IMR-90 (cell line): ENCODE data around the gene UQCRC1. TPM values are rescaled to one million over a fixed set of nuclear protein-coding genes. Genes with fewer than 3 reads are reported as not detected.

Experiments
- ATAC-seq: fragments of 200-7000 bp; cut with Tn5 transposase; 2 replicates; pipeline ENCODE4 v1.9.1; 2020; ENCODE audit warnings: low read depth, mild to moderate bottlenecking, moderate library complexity
- BruUV-seq: library from RNA; stranded (reverse); fragments of 400-500 nt; replicated peaks from 2 replicates; lab custom pipeline; 2021; lab: Mats Ljungman, UMichigan
- CTCF ChIA-PET: fragments of 300-600 bp; formaldehyde crosslinking; extraction: SDS; loops from one replicate; lab custom pipeline; 2021; ENCODE audit warnings: antibody characterized with exemption; lab: Yijun Ruan, JAX
- POLR2A ChIA-PET: fragments of 300-600 bp; sonication (Branson Sonifier 250); formaldehyde crosslinking; loops from one replicate; lab custom pipeline; 2022; ENCODE audit warnings: antibody characterized with exemption; ENCODE audit not compliant: unreplicated experiment; lab: Charles Lee
- DNase-seq: peaks from one replicate; pipeline ENCODE4 v3.0.0; 2013
- H2AFZ ChIP-seq: replicated peaks from 2 replicates; pipeline ENCODE3; 2013; ENCODE audit warnings: low read length, mild to moderate bottlenecking; ENCODE audit not compliant: poor library complexity
- H2AK5ac ChIP-seq: 2 replicates; pipeline ENCODE4 v1.6.1; 2013; ENCODE audit warnings: low read depth, low read length, inconsistent platforms
- H2AK9ac ChIP-seq: replicated peaks from 2 replicates; pipeline ENCODE3; 2013; ENCODE audit warnings: mild to moderate bottlenecking, low read depth, low read length, moderate library complexity; ENCODE audit not compliant: poor library complexity
- H2BK120ac ChIP-seq: 2 replicates; pipeline ENCODE4 v1.6.1; 2013; ENCODE audit warnings: low read depth, low read length, inconsistent platforms
- H2BK15ac ChIP-seq: 3 replicates; pipeline ENCODE4 v1.6.1; 2013; ENCODE audit warnings: low read depth, low read length, inconsistent platforms
- H2BK20ac ChIP-seq: 2 replicates; pipeline ENCODE4 v1.6.1; 2013; ENCODE audit warnings: low read depth, mild to moderate bottlenecking, inconsistent platforms, low read length, moderate library complexity
- H2BK5ac ChIP-seq: 2 replicates; pipeline ENCODE4 v1.6.1; 2013; ENCODE audit warnings: mild to moderate bottlenecking, low read depth, low read length, inconsistent platforms; ENCODE audit not compliant: poor library complexity, severe bottlenecking
- H3K14ac ChIP-seq: replicated peaks from 2 replicates; pipeline ENCODE4 v1.6.1; 2013; ENCODE audit warnings: low read depth, low read length, inconsistent platforms
- H3K18ac ChIP-seq: 2 replicates; pipeline ENCODE4 v1.6.1; 2013; ENCODE audit warnings: low read depth, low read length, control low read depth
- H3K23ac ChIP-seq: 2 replicates; pipeline ENCODE4 v1.6.1; 2013; ENCODE audit warnings: low read depth, low read length, inconsistent platforms
- H3K27ac ChIP-seq: 2 replicates; pipeline ENCODE4 v1.5.1; 2013; ENCODE audit warnings: mild to moderate bottlenecking, control low read depth, low read length; ENCODE audit not compliant: insufficient read depth
- H3K27me3 ChIP-seq: 2 replicates; pipeline ENCODE4 v1.6.1; 2013; ENCODE audit warnings: low read length; ENCODE audit not compliant: control insufficient read depth, insufficient read depth
- H3K36me3 ChIP-seq: 2 replicates; pipeline ENCODE4 v1.6.1; 2013; ENCODE audit warnings: low read length, mixed read lengths; ENCODE audit not compliant: control insufficient read depth, insufficient read depth
- H3K4ac ChIP-seq: 2 replicates; pipeline ENCODE4 v1.6.1; 2013; ENCODE audit warnings: low read depth, low read length, inconsistent platforms
- H3K4me1 ChIP-seq: 2 replicates; pipeline ENCODE4 v1.6.1; 2013; ENCODE audit warnings: low read length, mixed read lengths; ENCODE audit not compliant: control insufficient read depth, insufficient read depth
- H3K4me2 ChIP-seq: 2 replicates; pipeline ENCODE4 v1.6.1; 2013; ENCODE audit warnings: low read depth, mild to moderate bottlenecking, control low read depth, low read length, moderate library complexity
- H3K4me3 ChIP-seq: 2 replicates; pipeline ENCODE4 v1.5.1; 2013; ENCODE audit warnings: low read depth, mild to moderate bottlenecking, control low read depth, low read length, moderate library complexity; ENCODE audit not compliant: insufficient read depth
- H3K56ac ChIP-seq: 2 replicates; pipeline ENCODE4 v1.6.1; 2013; ENCODE audit warnings: low read length, inconsistent platforms; ENCODE audit not compliant: insufficient read depth; ENCODE audit errors: extremely low read depth
- H3K79me1 ChIP-seq, 2 experiments: 2 replicates each; pipeline ENCODE4 v1.6.1; 2013; ENCODE audit warnings: low read length in 2 of 2, inconsistent platforms in 1 of 2, low read depth in 1 of 2
- H3K9ac ChIP-seq: 2 replicates; pipeline ENCODE4 v1.6.1; 2013; ENCODE audit warnings: low read depth, low read length, control low read depth
- H3K9me1 ChIP-seq: 2 replicates; pipeline ENCODE4 v1.6.1; 2013; ENCODE audit warnings: low read length, inconsistent platforms; ENCODE audit not compliant: insufficient read depth
- H3K9me3 ChIP-seq: 2 replicates; pipeline ENCODE4 v1.6.1; 2013; ENCODE audit warnings: low read length; ENCODE audit not compliant: control insufficient read depth, insufficient read depth
- H4K20me1 ChIP-seq: 2 replicates; pipeline ENCODE4 v1.6.1; 2013; ENCODE audit warnings: low read length, inconsistent platforms; ENCODE audit not compliant: insufficient read depth
- H4K5ac ChIP-seq: 2 replicates; pipeline ENCODE4 v1.6.1; 2013; ENCODE audit warnings: mild to moderate bottlenecking, low read depth, low read length, control low read depth
- H4K8ac ChIP-seq, 2 experiments: 2 replicates each; pipeline ENCODE4 v1.6.1; 2013; ENCODE audit warnings: low read depth in 2 of 2, low read length in 2 of 2, control low read depth in 1 of 2, inconsistent platforms in 1 of 2
- H4K91ac ChIP-seq: 2 replicates; pipeline ENCODE4 v1.6.1; 2013; ENCODE audit warnings: low read depth, low read length, inconsistent platforms; ENCODE audit not compliant: insufficient read depth
- CTCF ChIP-seq: conservative IDR thresholded peaks from 2 replicates; pipeline ENCODE4 v1.5.1; 2012; ENCODE audit warnings: mild to moderate bottlenecking, low read depth, low read length, improper control_type of control experiment
- ELK1 ChIP-seq: fragments of 150-350 bp; IDR thresholded peaks from 2 replicates; pipeline ENCODE4 v1.6.1; 2016; ENCODE audit warnings: low read depth, mild to moderate bottlenecking, low read length, moderate library complexity, borderline replicate concordance
- RCOR1 ChIP-seq: IDR thresholded peaks from 2 replicates; pipeline ENCODE4 v1.6.1; 2012; ENCODE audit warnings: mild to moderate bottlenecking, low read length, improper control_type of control experiment; ENCODE audit not compliant: insufficient replicate concordance
- RFX5 ChIP-seq: IDR thresholded peaks from 2 replicates; pipeline ENCODE4 v1.8.0; 2012; ENCODE audit warnings: low read depth, mild to moderate bottlenecking, low read length, moderate library complexity
- USF2 ChIP-seq: fragments of 150-350 bp; IDR thresholded peaks from 2 replicates; pipeline ENCODE4 v1.6.1; 2017; ENCODE audit warnings: mild to moderate bottlenecking, antibody characterized with exemption, low read length, low read depth
- WGBS, 2 experiments: methylation state at CpG; one replicate each; pipeline versions ENCODE4 v1.1.5 to v1.1.7; 2013; ENCODE audit warnings: missing lambda C conversion rate in 2 of 2; ENCODE audit not compliant: insufficient read length in 1 of 2; ENCODE audit errors: extremely low coverage in 2 of 2; 5-methylcytosine and 5-hydroxymethylcytosine counted together
- dilution Hi-C: fragments of 300-500 bp; cut with HindIII; formaldehyde crosslinking; loops from one replicate; pipeline ENCODE4 v1.14.3; 2018; ENCODE audit warnings: low sequenced_read_pairs; ENCODE audit not compliant: unreplicated experiment
- in situ Hi-C: fragments of 300-500 bp; cut with MboI; formaldehyde crosslinking; loops from 3 replicates; pipeline ENCODE4 v1.14.3; 2019; ENCODE audit warnings: low sequenced_read_pairs, inconsistent platforms, mixed read lengths
- intact Hi-C: fragments of 100-400 bp; cut with micrococcal nuclease; formaldehyde crosslinking; loops from 2 replicates; pipeline ENCODE4 v1.10.0; 2022
- polyA plus RNA-seq, 3 experiments: library from polyadenylated mRNA; depleted of rRNA; stranded (reverse); fragments of >200 nt; gene quantifications; 2 replicates each; pipeline ENCODE4 v1.2.3, GENCODE V29; 2012; ENCODE audit warnings: low replicate concordance in 1 of 3
- total RNA-seq: library from RNA; depleted of rRNA; stranded (reverse); fragments of >200 nt; gene quantifications from 2 replicates; pipeline ENCODE4 v1.2.3, GENCODE V29; 2012

Gene UQCRC1
- total and polyA plus RNA-seq, 2 of the 4 experiments (the other 2 are of a cell fraction) = 474 to 1,365 TPM

GRCh38 chr3:48625600-48625999 is 16.2 kb upstream of the UQCRC1 start:
- Histone ChIP-seq H3K27ac (no peak overlapping the region), H4K5ac (no peak overlapping the region), H3K18ac (no peak overlapping the region), H3K56ac (no peak overlapping the region), H2BK20ac (no peak overlapping the region), H2BK120ac (no peak overlapping the region), H4K91ac (no peak overlapping the region), H3K9ac (no peak overlapping the region), H2BK15ac (no peak overlapping the region), H3K4me2 (no peak overlapping the region), H2AK9ac (no peak overlapping the region), H3K4ac (no peak overlapping the region), H4K20me1 (peaks cover 12% of the 10 kb centered on the region; the same call in 1 of the 2 replicates), H3K23ac (no peak overlapping the region), H3K79me1 (peaks cover 0 to 12% of the 10 kb centered on the region in 2 experiments), H2AFZ (no peak overlapping the region), H3K4me1 (no peaks in the 10 kb centered on the region), H3K4me3 (no peak overlapping the region), H3K27me3 (no peaks in the 10 kb centered on the region), H3K9me3 (no peaks in the 10 kb centered on the region), H2BK5ac (no peak overlapping the region), H3K9me1 (0 out of 2 replicates have a peak, but pooled peaks cover 4% of the 10 kb centered on the region), H4K8ac (no peak overlapping the region), H2AK5ac (no peak overlapping the region), H3K14ac (no peak overlapping the region), H3K36me3 (peaks cover 72% of the 10 kb centered on the region)
- in situ Hi-C loops (no loop called here), dilution Hi-C loops (no loop called here), intact Hi-C loops (no loop called here)
- no TSS peak for BruUV-seq
- no peak for ATAC-seq
- ChIA-PET POLR2A (no interaction called here), CTCF (no interaction called here)
- no peak for DNase-seq
- WGBS, 2 experiments = no CpG with 5 or more reads among the region's 6 CpGs
- TF ChIP-seq CTCF (no peak), USF2 (no peak), ELK1 (no peak), RCOR1 (no peak), RFX5 (no peak)
